ENCODE data around the gene CIDEA. TPM values are rescaled to one million over a fixed set of nuclear protein-coding genes. Genes with fewer than 3 reads are reported as not detected.
A peak's percentile ranks its signal among the peaks of the same experiment; 100 is the strongest.

Gene CIDEA
- total RNA-seq, 1 donor from 2014 or later, result 0.97 TPM

DNA sequence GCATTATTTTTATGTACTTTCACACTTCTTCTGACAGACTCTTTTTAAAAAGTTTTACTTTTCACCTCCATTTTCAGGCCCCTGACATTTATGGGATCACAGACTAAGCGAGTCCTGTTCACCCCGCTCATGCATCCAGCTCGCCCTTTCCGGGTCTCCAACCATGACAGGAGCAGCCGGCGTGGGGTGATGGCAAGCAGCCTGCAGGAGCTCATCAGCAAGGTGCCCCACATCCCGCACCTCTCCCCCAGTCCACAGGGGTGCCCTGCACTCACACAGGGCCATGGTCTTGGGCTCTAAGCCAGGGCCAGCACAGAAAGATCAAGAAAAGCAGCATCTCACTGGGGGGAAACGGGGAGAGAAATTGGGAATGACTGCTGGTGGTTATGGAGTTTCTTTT, 8.6 kb downstream of the CIDEA start:
- Mint-ChIP-seq H3K9me3 (ENCODE audit: unreplicated experiment) (no peaks in the 10 kb centered on the region), H3K27ac (ENCODE audit: unreplicated experiment) (no peak overlapping the region), H3K27me3 (ENCODE audit: unreplicated experiment) (no peaks in the 10 kb centered on the region), H3K4me3 (ENCODE audit: unreplicated experiment) (no peak overlapping the region), H3K36me3 (ENCODE audit: low read depth, unreplicated experiment) (no peaks in the 10 kb centered on the region), H3K4me1 (ENCODE audit: unreplicated experiment) (peaks cover 10% of the 10 kb centered on the region)
- no peak for TF ChIP-seq CTCF (IDR thresholded peaks at IDR 0.05; ENCODE audit: unreplicated experiment)
- no peak for DNase-seq (ENCODE audit: low spot score)

DNA sequence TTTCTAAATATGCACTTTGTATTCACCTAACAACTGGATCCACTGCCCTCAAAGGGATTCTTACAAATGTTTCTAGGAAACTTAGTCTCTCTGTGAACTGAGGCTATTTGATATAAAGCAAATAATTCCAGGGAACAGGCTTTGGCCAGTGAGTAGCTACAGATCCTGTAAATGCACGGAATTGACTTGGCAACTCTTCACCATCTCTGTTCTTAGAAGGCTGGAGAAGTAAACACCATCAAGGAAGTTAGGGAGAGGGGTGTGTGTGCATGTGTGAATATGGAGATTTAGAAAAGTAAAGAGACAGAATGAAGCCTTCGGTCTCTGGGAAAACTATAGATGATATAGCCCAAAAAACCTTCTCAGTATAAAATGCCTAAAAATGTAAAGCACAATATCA, 10.7 kb downstream of the CIDEA start:
- no peaks in the 10 kb centered on the region for H3K27me3 Mint-ChIP-seq (ENCODE audit: unreplicated experiment)
- H3K27ac Mint-ChIP-seq (ENCODE audit: unreplicated experiment), result no peak overlapping the region
- no peak for DNase-seq (ENCODE audit: low spot score)
- H3K36me3 Mint-ChIP-seq (ENCODE audit: low read depth, unreplicated experiment), result no peaks in the 10 kb centered on the region
- H3K4me3 Mint-ChIP-seq (ENCODE audit: unreplicated experiment), result no peak overlapping the region
- TF ChIP-seq CTCF (IDR thresholded peaks at IDR 0.05; ENCODE audit: unreplicated experiment), result no peak
- no peaks in the 10 kb centered on the region for H3K4me1 Mint-ChIP-seq (ENCODE audit: unreplicated experiment)
- no peaks in the 10 kb centered on the region for H3K9me3 Mint-ChIP-seq (ENCODE audit: unreplicated experiment)

GRCh38 chr18:12271376-12272235, 17.4 kb downstream of the CIDEA start:
- Mint-ChIP-seq H3K9me3 (ENCODE audit: unreplicated experiment) (no peaks in the 10 kb centered on the region), H3K27me3 (ENCODE audit: unreplicated experiment) (peaks cover 3% of the 10 kb centered on the region), H3K4me3 (ENCODE audit: unreplicated experiment) (no peak overlapping the region), H3K36me3 (ENCODE audit: low read depth, unreplicated experiment) (no peaks in the 10 kb centered on the region), H3K27ac (ENCODE audit: unreplicated experiment) (no peak overlapping the region), H3K4me1 (ENCODE audit: unreplicated experiment) (no peaks in the 10 kb centered on the region)
- DNase-seq (ENCODE audit: low spot score), result peak; percentile 81
- TF ChIP-seq CTCF (IDR thresholded peaks at IDR 0.05; ENCODE audit: unreplicated experiment), result peak; percentile 80

DNA sequence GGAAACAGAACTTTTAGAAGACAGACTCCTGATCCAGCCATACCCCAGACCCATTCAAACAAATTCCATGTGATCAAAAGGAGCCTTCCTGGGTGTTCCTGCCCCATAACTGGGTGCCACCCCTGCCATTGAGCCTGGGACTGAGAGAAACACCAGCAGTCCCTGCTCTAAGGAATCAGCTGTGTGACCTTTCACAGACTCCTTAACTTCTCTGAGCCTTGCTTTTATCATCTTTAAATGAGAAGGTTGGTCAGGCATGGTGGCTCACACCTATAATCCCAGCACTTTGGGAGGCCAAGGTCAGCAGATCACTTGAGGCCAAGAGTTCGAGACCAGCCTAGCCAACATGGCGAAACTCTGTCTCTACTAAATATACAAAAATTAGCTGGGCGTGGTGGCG, 20.6 kb downstream of the CIDEA start:
- Mint-ChIP-seq H3K36me3 (ENCODE audit: low read depth, unreplicated experiment) (no peaks in the 10 kb centered on the region), H3K9me3 (ENCODE audit: unreplicated experiment) (no peaks in the 10 kb centered on the region), H3K4me3 (ENCODE audit: unreplicated experiment) (no peak overlapping the region), H3K27me3 (ENCODE audit: unreplicated experiment) (peaks cover 3% of the 10 kb centered on the region), H3K4me1 (ENCODE audit: unreplicated experiment) (peaks cover 10% of the 10 kb centered on the region), H3K27ac (ENCODE audit: unreplicated experiment) (no peak overlapping the region)
- TF ChIP-seq CTCF (IDR thresholded peaks at IDR 0.05; ENCODE audit: unreplicated experiment), result no peak
- DNase-seq (ENCODE audit: low spot score), result no peak

All from endothelial cell (in vitro differentiated cells).